GM19452 (cell line): ENCODE measurements around the gene C1orf115.
"Not testable (repeated sequence)": the region's sequence is repeated elsewhere in the genome, so short reads cannot be mapped to it uniquely, and the experiment has no call there.

Source experiments
- ATAC-seq: cut with Tn5 transposase; IDR thresholded peaks from one replicate; pipeline ENCODE4 v1.9.1; 2021; ENCODE audit not compliant: unreplicated experiment

Gene C1orf115

GRCh38 chr1:220692436-220693228 is 2.5 kb downstream of the C1orf115 start:
- ATAC-seq = no peak

GRCh38 chr1:220694866-220695382 is 4.8 kb downstream of the C1orf115 start:
- ATAC-seq = no peak

- no peak for ATAC-seq
Measured at GRCh38 chr1:220695426-220695825, 5.3 kb downstream of the C1orf115 start.

DNA sequence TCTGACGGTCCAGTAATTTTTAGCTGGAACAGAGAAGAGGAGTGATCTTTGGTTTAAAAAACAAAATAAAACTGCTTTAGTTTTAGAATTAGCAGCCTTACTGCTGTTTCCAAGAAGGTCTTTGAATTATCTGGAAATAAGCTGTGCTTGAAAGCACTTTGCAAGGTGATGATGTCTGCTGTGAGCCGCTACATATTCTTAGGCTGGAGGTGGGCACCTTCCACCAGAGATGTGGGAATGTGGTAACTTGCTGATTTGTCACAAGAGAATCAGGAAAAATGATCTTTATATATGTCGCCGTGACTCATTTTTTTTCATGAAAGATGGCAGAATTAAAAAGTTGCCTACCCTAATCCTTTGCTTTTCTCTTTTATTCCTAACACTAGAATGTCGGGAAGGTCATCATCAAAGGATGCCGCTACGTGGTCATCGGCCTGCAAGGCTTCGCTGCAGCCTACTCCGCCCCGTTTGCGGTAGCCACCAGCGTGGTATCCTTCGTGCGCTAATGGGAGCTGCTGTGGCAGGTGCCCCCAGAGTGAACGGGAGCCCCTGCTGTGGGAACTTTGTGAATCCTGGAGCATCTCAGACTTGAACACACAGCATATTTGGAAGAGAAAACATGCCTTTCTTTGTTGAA is 6.2 kb downstream of the C1orf115 start:
- ATAC-seq = no peak

DNA sequence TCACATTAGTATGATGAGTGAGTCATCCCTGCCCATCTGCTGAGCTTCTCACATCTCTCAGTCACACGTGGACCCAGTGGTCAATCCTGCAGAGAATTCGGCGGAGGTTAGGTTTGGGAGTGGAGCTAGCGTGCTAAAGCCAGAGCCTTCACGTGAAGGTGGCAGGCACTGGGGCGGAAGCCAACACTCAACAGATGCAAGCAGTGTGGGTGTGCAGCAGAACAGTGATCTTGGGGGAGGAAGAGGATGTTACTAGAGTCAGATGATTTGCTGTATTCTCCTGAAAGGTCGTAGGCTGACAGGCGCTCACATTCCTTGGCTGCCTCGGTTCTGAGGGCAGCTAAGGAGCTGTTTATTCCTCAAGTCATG is 6.7 kb downstream of the C1orf115 start:
- ATAC-seq = no peak

GRCh38 chr1:220697326-220697725 is 7.2 kb downstream of the C1orf115 start:
- no peak for ATAC-seq

- ATAC-seq = no peak
Measured at GRCh38 chr1:220698607-220699016, 8.4 kb downstream of the C1orf115 start.

GRCh38 chr1:220699044-220699443 is 8.9 kb downstream of the C1orf115 start:
- no peak for ATAC-seq

DNA sequence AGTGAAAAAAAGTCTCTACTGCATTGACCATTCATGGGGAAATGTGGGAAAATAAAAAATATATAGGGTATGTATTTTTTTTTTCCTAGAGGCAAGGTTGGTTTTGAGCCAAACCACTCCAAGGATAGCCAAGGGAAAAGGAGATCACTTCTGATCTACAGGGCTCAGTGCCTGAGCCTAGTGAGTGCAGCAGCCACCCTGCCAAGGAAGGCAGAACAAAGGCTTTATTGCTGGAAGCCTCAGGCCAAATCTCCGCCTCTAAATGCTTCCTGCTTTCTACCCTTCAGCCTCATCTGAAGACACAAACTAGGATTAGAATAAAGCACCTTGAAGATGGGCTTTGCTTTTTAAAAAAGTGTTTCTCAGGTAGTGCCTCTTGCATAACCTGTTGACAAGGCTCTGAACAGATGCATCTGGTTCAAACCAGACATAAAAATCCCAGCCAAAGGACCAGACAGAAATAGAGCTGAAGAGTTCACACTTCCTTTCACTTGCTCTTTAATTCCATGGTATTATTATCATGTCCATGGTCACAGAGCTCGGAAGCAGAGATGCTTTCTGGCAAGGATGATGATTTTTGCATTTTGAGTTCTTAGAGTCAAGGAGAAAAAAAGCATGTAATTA is 10.5 kb downstream of the C1orf115 start:
- ATAC-seq = no peak

DNA sequence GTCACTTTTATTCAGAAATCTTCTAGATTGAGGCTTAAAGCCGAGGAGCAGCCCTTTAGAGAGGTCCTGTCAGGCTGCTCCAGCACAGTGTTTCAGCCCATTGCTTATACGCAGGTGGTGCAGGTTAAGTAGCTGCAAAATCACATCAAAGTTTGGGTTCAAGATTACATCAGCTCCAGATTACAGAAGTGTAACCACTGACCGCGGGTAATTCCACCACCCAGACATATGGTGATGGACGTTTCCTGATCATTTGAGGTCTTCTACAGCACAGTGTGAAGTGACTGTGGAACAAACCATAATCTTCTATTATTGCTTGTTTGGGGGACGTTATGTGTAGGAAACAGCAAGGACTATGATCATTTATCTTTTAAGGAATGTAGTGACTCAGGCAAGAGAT is 11.8 kb downstream of the C1orf115 start:
- ATAC-seq = no peak

GRCh38 chr1:220702733-220703270 is 12.6 kb downstream of the C1orf115 start:
- no peak for ATAC-seq

GRCh38 chr1:220703305-220703704 is 13.1 kb downstream of the C1orf115 start:
- no peak for ATAC-seq

GRCh38 chr1:220705782-220706181 is 15.6 kb downstream of the C1orf115 start:
- ATAC-seq = no peak

DNA sequence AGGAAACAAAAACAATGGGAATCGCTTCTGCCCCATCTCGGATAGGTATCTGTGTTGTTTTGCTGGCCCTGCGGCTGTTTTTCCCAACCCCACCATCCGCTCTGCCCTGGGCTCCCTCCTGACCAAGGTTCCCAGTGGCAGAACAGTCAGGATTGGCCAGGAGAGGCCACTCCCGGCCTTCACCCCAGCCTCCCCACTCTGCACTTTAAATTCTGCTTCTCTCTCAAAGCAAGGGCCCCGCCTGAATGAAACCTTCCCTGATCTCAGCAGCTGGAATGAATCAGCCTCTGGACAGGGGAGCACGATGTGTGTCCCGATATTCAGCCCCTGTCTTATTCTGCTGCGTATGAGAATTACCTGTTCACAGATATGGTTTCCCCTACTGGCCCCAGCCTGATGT is 16.3 kb downstream of the C1orf115 start:
- ATAC-seq = no peak

DNA sequence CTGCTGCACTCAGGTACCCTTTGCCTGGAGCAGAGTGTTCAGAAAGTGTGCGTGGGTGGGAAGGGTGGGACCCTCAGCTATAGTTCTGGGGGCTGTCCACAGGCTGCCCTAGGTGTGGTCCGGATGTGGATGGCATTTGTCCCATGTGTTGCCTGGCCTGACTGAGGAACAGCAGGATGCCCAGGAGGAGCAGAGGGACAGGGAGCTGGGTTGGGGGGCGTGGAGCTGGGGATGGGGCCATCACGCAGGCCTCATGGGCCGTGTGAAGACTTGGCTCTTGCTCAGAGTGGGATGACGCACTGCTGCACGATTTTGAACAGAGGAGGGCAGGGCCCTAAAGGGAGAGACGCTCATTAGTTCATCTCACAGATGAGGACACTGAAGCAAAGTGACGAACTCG is 17.0 kb downstream of the C1orf115 start:
- no peak for ATAC-seq

DNA sequence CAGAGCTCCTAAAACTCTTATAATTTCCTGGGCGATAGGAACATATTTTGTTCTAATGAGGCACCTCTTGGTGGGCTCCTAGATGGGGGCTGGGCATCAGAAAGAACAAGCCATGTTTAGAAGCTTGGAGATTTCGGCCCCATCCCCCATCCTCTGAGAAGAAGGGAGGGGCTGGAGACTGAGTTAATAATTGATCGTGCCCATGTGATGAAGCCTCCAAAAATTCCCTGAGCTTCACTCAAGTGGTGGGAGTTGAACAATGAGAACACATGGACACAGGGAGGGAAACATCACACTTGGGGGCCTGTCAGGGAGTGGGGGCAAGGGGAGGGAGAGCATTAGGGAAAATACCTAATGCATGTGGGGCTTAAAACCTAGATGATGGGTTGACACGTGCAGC is 18.1 kb downstream of the C1orf115 start:
- no peak for ATAC-seq

DNA sequence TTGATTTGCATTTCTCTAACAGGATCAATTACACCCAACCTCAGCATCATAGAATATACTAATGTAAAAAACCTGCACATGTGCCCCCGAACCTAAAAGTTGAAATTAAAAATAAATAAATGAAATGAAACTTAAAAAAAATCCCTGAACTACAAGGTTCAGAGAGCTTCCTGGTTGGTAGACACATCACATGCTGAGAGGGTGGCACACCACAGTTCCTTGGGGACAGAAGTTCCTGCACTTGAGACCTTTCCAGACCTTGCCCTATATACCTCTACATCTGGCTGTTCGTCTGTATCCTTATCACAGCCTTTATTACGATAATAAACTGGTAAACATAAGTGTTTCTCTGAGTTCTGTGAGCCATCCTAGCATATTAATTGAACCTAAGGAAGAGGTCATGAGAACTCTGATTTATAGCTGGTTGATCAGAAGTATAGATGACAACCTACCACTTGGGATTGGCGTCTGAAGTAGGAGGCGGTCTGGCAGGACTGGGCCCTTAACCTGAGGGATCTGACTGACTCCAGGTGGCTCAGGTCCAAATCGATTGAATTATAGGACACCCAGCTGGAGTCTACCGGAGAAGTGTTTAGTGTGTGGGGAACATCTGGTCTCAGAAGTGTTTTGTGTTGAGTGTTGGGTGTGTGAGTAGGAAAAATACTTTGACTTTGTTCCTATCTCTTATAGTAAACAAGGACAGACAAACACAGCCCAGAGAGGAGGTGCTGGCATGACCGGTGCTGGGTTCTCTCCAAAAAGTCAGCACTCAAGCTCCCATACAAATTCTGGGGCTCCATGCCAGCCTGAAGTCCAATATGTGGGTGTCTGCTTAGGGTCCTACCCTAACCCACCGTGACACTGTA is 19.0 kb downstream of the C1orf115 start:
- no peak for ATAC-seq

GRCh38 chr1:220710333-220710732 is 20.2 kb downstream of the C1orf115 start:
- ATAC-seq = no peak

DNA sequence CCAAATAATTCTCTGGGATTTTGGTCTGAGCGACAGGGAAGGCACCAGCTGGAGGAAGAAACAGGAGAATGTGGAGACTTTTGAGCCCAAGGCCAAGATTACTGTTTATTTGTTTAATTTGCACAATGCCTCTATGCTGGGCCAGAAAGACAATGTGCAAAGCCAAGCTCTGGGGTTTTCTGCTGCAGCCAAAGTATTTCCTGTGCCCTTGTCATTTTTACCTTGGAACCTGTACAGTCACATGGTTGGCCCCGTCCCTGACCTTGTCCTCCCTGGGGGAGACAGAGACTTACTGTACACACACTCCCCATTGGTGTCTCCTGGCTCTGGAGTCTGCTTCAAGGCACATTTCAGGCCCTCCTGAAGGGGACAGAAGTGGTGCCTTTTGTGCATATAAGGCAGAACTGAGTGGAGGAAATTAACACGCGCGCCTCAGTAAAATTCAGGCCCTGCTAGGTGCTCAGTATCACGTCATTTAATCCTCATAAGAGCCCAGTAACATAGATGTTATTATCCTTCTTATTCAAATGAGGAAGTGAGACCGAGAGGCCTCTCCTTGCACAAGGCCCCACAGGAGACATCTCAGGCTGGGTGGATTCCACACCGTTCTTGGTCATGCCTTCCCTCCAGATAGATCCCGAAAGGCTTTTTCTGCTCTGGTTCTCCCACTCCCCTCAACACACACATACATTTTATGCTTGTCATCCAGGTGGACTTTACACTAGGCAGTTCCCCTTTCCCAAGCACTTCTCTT is 21.1 kb downstream of the C1orf115 start:
- no peak for ATAC-seq

GRCh38 chr1:220715986-220716385 is 25.8 kb downstream of the C1orf115 start:
- ATAC-seq = not testable (repeated sequence)
